Progenitor cell of endocrine pancreas (in vitro differentiated cells): ENCODE data around the gene THEMIS2. TPM values are rescaled to one million over a fixed set of nuclear protein-coding genes. Genes with fewer than 3 reads are reported as not detected.

Experiments used
- DNase-seq: peaks from one replicate; pipeline ENCODE4 v3.0.0; 2021; ENCODE audit warnings: low spot score; ENCODE audit not compliant: unreplicated experiment
- H3K27ac Mint-ChIP-seq: 2 replicates; pipeline ENCODE4 v1.8.0; 2021; ENCODE audit warnings: mild to moderate bottlenecking, moderate library complexity, mixed read lengths
- H3K27me3 Mint-ChIP-seq: 2 replicates; pipeline ENCODE4 v1.8.0; 2021; ENCODE audit warnings: mixed read lengths
- H3K36me3 Mint-ChIP-seq: 2 replicates; pipeline ENCODE4 v1.8.0; 2022; ENCODE audit warnings: mixed read lengths; ENCODE audit not compliant: insufficient read depth
- H3K4me1 Mint-ChIP-seq: 2 replicates; pipeline ENCODE4 v1.8.0; 2021; ENCODE audit warnings: low read depth, mixed read lengths
- H3K4me3 Mint-ChIP-seq: 2 replicates; pipeline ENCODE4 v1.8.0; 2021; ENCODE audit warnings: low read depth, mild to moderate bottlenecking, moderate library complexity, mixed read lengths
- H3K9me3 Mint-ChIP-seq: 2 replicates; pipeline ENCODE4 v1.8.0; 2021; ENCODE audit warnings: low read depth, mixed read lengths
- total RNA-seq: library from RNA; stranded (reverse); gene quantifications from 2 replicates; pipeline ENCODE4 v1.2.1, GENCODE V29; 2021
- TF ChIP-seq, protein P1 (sequence below): fragments of 200-600 bp; sonication (generic); IDR thresholded peaks from one replicate; pipeline ENCODE4 v1.5.0; 2021; ENCODE audit warnings: antibody characterized with exemption, mild to moderate bottlenecking; ENCODE audit not compliant: unreplicated experiment

The THEMIS2 gene
- total RNA-seq, 1 donor from 2014 or later = 3.3 TPM

DNA sequence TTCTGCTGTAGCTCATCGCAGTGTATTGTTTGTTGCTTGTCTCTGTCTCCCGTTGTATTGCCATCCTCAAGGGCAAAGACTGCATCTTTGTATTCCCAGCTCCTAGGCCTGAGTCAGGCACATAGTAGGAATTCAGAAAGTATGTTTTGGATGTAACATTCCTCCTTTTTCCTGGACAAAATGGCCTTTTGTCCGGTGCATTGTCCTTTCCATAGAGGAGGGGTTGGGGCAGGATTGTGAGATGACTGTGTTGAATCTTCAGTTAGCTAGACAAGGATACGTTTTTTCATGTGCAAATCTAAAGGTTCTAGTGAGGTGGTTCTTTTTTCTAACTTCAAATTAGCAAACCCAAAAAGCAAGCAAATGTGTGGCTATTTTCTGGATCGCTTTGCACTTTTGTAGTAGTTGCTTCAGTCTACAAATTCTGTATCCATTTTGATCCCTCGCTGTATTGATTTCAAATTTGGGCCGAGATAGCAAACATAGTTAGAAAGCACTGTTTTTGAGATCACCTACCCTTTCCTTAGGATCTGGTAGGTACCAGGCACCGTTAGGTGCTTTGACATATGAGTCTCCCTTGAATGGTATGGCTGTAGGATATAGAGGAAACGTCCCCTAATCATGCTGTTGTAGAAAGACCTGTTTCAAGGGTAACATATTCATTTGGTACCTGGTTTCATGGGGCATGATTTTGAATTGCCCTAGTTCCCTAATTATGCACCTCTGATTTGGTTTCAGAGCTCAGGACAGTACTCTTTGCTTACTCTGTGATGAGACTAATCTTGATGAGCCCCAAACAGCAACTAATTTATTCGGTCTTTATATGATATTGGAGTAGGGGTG, 40.6 kb upstream of the THEMIS2 start:
- TF ChIP-seq, protein P1, sequence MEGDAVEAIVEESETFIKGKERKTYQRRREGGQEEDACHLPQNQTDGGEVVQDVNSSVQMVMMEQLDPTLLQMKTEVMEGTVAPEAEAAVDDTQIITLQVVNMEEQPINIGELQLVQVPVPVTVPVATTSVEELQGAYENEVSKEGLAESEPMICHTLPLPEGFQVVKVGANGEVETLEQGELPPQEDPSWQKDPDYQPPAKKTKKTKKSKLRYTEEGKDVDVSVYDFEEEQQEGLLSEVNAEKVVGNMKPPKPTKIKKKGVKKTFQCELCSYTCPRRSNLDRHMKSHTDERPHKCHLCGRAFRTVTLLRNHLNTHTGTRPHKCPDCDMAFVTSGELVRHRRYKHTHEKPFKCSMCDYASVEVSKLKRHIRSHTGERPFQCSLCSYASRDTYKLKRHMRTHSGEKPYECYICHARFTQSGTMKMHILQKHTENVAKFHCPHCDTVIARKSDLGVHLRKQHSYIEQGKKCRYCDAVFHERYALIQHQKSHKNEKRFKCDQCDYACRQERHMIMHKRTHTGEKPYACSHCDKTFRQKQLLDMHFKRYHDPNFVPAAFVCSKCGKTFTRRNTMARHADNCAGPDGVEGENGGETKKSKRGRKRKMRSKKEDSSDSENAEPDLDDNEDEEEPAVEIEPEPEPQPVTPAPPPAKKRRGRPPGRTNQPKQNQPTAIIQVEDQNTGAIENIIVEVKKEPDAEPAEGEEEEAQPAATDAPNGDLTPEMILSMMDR = no peak
- no peaks in the 10 kb centered on the region for H3K27me3 Mint-ChIP-seq
- peak overlapping the region; percentile 96 for H3K4me3 Mint-ChIP-seq
- no peaks in the 10 kb centered on the region for H3K9me3 Mint-ChIP-seq
- H3K4me1 Mint-ChIP-seq = peaks cover 10% of the 10 kb centered on the region
- H3K27ac Mint-ChIP-seq = peak overlapping the region; percentile 99
- DNase-seq = no peak
- H3K36me3 Mint-ChIP-seq = peaks cover 1% of the 10 kb centered on the region

GRCh38 chr1:27832762-27833161, 39.6 kb upstream of the THEMIS2 start:
- Mint-ChIP-seq H3K9me3 (no peaks in the 10 kb centered on the region), H3K36me3 (peaks cover 1% of the 10 kb centered on the region), H3K4me1 (peaks cover 10% of the 10 kb centered on the region), H3K4me3 (peak overlapping the region; percentile 25), H3K27ac (peak overlapping the region; percentile 13), H3K27me3 (no peaks in the 10 kb centered on the region)
- TF ChIP-seq, protein P1 = no peak
- DNase-seq = no peak

DNA sequence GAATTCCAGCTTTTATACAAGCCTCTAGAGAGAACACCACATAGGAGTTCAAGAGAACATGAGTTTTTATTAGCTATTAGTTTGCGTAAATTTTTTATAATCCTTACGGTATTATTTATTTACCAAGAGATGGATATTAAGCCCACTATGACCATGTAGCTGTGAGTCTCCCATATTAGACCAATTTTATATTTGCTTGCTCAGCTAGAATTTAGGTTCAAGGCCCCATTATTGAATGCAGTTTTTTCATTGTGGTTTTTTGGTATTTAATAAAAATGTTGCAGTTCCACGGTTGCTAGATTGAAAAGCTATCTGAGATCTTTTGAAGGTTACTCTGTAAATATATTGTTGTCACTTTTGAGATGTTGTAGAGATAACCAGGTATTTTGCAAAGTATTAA, 38.9 kb upstream of the THEMIS2 start:
- no peaks in the 10 kb centered on the region for H3K27me3 Mint-ChIP-seq
- H3K4me3 Mint-ChIP-seq = no peak overlapping the region
- H3K4me1 Mint-ChIP-seq = peaks cover 10% of the 10 kb centered on the region
- no peaks in the 10 kb centered on the region for H3K9me3 Mint-ChIP-seq
- no peak overlapping the region for H3K27ac Mint-ChIP-seq
- TF ChIP-seq, protein P1 = no peak
- DNase-seq = no peak
- peaks cover 1% of the 10 kb centered on the region for H3K36me3 Mint-ChIP-seq

DNA sequence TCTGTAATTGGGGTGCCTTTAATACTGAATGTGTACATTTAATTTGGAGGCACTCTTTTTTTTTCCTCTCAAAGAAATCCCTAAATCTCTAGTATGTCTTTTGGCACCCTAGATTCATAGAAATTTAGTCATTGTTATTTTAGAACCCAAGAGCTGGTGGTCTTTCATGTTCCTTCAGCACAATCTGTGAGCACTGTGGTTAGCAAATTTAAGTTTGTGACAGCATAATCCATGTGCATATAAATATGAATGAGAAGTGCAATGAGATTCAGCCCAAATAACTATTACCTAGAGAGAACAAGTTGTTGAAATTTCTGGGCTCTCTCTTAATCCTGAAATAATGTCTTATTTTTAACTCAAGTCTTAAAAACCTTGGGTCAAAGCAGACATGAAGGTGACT, 37.3 kb upstream of the THEMIS2 start:
- Mint-ChIP-seq H3K4me1 (peaks cover 10% of the 10 kb centered on the region), H3K4me3 (no peak overlapping the region), H3K27ac (no peak overlapping the region), H3K36me3 (peaks cover 4% of the 10 kb centered on the region), H3K9me3 (no peaks in the 10 kb centered on the region), H3K27me3 (no peaks in the 10 kb centered on the region)
- TF ChIP-seq, protein P1 = no peak
- no peak for DNase-seq

DNA sequence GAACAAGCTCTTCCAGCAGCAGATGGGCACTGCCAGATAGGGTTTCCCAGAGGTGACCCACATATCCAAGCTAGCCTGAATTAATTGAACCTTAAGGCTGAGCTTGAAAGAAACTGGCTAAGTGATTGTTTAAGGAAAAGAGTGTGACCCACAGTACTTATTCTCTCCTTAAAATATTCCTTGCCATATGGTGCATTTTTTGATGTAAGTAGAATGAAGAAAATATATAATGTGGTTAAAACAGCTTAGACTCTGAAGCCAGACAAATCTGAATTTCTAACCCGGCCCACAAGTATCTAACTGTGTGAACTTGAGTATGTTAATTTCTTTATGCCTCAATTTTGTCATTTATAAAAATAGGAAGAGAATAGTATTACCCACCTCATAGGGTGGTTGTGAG, 36.8 kb upstream of the THEMIS2 start:
- H3K27me3 Mint-ChIP-seq = no peaks in the 10 kb centered on the region
- DNase-seq = no peak
- peaks cover 10% of the 10 kb centered on the region for H3K4me1 Mint-ChIP-seq
- no peak overlapping the region for H3K4me3 Mint-ChIP-seq
- TF ChIP-seq, protein P1 = no peak
- peaks cover 4% of the 10 kb centered on the region for H3K36me3 Mint-ChIP-seq
- H3K27ac Mint-ChIP-seq = no peak overlapping the region
- no peaks in the 10 kb centered on the region for H3K9me3 Mint-ChIP-seq
